Measurements from ENCODE around the gene ENDOG.

ENDOG gene

DNA sequence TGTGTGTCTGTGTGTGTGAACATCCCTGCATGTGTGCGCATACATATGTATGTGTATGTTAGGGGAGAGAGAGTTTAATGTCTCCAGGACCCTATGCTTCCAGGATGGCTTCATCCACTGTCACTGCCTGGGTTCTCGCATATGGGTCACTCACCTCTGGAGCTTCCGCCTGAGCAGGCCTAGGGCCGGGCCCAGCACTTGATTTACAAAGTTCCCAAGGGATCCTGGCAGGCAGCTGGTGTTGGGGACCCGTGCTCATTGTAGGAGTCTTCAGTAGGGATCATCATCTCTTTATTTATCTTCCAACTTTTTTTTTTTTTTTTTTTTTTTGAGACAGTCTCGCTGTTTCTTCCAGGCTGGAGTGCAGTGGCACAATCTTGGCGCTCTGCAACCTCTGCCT lies 18.2 kb upstream of the ENDOG start:
- no peak for DNase-seq (ENCODE audit: low spot score)

DNA sequence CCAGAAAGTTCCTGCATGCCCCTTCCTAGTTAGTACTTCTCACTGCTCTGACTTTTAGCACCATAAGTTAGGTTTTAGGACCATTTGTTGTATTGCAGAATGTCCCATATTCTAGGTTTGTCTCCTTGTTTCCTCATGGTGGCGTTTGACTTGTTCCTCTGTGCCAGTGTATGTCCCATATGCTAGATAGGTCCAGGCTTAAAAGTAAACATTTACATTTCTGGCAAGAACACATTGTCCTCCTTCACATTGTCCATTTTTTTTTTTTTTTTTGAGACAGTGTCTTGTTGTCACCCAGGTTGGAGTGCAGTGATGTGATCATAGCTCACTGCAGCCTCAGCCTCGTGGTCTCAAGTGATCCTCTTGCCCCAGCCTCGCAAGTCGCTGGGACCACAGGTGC lies 15.8 kb upstream of the ENDOG start:
- no peak for DNase-seq (ENCODE audit: low spot score)

DNA sequence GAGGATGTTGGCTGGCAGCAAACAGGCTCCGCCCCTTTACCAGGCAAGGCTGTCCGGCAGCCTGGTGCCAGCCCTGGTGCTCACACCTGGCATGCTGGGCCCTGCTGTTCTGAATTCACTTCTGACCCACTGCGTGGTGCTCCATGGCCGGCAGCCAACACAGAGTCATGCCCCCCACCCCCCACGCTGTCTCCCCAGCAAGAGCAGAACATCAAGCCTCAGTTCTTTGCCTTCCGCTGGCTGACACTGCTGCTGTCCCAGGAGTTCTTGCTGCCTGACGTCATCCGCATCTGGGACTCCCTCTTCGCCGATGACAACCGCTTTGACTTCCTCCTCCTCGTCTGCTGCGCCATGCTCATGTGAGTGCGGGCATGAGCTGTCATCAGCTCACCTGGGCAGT lies 12.6 kb upstream of the ENDOG start:
- DNase-seq (ENCODE audit: low spot score): no peak

DNA sequence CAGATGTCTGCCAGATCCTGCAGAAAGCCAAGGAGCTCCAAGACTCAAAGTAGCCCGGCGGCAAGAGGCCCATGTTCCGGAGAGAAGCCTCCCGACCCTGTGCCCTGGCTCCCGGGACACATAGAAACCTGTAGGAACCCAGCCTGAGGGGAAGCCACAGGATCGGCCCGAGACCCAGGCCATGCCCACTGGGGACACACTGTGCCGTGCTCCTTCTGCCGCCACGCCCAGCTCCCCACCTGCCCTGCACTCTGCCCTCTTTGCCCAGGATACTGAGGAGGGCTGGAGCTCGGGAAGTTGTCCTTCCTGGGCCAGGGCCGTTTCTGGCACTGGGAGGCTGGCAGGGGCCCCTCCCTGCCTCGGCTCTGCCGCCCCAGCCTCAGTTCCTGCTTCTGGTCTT lies 10.5 kb upstream of the ENDOG start:
- DNase-seq (ENCODE audit: low spot score): no peak

DNA sequence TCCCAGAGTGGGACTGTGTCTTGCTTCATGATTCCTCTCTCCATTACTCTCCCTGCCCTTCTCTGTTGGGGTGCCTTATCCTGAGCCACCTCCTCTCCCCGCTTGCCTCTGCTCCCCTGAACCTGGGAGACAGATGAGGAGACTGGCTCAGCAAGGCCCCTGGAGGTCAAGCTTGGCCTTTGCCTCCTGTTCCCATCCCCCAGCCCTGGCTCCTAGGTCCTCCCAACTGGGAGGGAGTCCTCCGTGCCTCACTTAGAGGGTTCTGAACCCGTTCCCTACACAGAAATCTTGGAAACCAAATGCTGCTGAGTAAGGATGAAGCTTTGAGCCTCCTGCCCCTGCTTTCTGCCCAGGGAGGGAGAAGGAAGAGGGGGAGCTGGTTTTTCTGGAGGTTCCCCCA lies 9.8 kb upstream of the ENDOG start:
- no peak for DNase-seq (ENCODE audit: low spot score)

DNA sequence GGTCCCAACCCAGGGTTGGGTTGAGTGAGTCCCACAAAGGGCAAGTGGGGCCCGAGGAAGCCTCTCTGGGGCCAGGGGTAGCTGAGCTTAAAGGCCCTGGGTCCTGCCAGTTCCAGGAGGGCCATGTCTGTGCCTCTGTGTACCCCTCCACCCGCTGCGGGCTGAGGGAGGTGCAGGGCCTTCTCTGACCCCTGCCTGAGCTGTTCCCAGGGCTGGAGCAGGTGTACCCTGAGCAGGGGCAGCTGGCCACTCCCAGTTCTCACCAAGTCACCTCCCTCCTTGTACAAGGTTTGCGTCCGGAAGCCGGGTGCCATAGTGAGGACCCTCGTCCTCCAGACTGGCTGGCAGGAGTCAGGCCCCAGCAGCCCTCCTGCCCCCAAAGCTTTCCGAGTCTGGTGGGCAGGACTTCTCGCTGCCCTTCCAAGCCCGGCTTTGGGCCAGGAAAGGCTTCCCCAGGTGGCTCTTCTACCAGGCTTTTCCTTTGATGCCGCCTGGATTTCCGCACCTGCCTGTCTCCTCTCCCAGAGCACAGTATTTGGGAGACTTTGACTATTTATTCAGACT lies 9.2 kb upstream of the ENDOG start:
- no peak for DNase-seq (ENCODE audit: low spot score)

DNA sequence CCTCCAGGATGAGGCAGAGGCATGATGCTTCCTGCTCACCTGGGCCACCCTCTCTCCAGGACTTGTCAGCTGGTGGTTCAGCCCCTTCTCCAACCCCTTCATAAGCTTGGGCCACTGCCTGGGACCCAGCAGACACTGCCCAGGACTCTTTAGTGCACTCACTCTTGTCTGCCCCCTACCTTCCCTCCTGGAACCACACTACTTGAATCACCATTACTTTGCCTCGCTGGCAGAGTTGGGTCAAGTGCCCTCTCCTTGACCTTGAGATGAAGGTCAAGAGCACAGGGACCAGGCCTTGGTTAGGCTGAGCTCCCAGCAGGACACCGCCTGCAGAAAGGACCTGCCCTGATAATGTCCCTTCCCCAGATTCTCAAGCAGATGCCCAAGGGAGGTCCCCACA lies 8.5 kb upstream of the ENDOG start:
- no peak for DNase-seq (ENCODE audit: low spot score)

DNA sequence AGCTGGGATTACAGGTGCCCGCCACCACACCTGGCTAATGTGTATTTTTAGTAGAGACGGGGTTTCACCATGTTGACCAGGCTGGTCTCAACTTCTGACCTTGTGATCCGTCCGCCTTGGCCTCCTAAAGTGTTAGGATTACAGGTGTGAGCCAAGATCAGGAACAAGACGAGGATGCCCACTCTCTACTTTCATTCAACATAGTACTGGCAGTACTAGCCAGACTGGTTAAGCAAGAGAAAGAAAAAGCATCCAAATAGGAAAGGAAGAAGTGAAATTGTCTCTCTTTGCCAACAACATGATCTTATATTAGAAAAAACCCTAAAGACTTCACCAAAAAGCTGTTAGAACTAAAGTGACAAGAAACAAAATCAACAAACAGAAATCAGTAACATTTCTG lies 7.4 kb upstream of the ENDOG start:
- no peak for DNase-seq (ENCODE audit: low spot score)

DNA sequence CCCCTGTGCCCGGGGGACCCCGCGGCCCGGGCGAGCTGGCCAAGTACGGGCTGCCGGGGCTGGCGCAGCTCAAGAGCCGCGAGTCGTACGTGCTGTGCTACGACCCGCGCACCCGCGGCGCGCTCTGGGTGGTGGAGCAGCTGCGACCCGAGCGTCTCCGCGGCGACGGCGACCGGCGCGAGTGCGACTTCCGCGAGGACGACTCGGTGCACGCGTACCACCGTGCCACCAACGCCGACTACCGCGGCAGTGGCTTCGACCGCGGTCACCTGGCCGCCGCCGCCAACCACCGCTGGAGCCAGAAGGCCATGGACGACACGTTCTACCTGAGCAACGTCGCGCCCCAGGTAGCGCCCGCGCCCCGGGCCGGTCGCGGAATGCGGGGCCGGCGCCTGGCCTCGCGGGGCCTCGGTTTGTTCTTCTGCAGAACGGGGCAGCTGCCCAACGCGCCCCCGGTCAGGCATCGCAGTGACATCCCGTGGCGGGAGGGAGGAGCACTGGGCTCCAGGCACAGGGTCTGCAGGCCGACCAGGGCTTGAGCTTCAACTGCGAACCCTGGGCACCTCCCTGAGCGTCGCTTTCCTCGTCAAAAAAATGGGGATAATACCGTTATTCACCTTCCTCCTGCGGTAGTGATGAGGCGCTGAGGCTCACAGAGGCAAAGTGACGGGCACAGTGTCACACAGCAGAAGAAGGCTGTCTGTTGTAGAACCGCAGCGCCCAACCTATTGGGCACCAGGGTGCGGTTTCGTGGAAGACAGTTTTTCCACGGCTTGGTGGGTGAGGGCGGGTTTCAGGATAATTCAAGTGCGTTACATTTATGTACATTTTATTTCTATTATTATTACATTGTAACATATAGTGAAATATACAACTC lies 777 bp downstream of the ENDOG start:
- peak; percentile 28 for DNase-seq (ENCODE audit: low spot score)

DNA sequence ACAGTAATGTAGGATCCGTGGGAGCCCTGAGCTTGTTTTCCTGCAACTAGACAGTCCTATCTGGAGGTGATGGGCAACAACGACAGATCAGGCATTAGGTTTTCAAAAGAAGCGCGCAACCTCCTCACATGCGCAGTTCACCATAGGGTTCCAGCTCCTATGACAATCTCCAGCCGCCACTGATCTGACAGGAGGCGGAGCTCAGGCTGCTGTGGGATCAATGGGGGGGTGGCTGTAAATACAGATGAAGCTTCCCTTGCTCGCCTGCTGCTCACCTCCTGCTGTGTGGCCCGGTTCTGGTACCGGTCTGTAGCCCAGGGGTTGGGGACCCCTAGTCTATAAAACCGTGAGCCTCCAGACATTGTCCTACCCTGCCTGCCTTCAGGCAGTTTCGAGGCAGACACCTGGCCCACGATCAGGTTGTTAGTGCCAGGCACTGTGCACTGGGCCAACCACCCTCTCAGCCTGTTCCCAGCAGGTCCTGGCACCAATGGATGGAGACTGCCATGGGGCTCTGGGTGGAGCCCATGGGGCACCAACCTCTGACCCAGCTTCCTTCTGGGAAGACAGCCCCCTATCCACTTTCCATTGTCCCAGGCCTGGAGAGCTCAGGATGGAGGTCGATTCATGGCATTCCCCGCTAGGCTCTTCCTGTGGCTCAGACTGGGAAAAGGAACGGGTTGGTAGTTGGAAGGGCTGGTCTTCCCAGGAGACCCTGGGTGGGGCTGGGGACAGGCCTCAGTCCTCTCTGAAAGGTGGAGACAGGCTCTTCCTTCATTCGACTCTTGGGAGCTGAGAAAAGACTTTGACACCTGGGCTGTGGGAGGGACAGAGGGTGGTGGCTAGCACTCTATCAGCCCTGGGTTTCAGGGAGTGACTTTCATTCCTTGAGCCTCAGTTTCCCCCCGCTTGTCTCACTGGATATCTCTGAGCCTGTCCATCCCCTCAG lies 1.7 kb downstream of the ENDOG start:
- peak; percentile 58 for DNase-seq (ENCODE audit: low spot score)

DNA sequence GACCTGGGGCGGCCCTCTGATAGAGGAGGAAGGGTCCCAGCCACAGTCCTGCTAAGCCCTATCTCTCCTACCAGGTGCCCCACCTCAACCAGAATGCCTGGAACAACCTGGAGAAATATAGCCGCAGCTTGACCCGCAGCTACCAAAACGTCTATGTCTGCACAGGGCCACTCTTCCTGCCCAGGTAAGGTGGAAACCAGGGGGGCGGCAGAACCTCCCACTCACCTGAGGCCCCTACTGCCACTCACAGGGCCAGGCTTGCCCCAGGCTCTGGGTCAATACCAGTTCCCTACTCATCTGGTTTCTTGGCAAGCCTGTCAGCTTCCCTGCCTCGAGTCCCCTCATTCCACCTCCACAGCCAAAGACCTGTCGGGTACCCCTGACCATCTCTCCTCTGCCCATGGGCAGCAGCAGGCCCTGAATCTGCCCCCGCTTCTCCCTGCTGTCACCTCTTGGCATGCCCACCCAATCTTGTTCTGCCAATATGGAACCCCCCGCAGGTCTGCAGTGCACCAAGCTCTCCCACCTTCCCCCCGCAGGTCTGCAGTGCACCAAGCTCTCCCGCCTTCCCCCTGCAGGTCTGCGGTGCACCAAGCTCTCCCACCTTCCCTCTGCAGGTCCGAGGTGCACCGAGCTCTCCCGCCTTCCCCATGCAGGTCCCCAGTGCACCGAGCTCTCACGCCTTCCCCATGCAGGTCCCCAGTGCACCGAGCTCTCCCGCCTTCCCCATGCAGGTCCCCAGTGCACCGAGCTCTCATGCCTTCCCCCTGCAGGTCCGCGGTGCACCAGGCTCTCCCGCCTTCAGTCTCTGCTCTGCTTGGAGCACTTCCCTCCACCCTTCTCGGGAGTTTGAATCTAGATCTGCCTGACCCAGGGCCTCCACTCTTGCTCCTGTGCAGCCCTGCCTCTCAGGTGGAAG lies 2.6 kb downstream of the ENDOG start:
- no peak for DNase-seq (ENCODE audit: low spot score)

DNA sequence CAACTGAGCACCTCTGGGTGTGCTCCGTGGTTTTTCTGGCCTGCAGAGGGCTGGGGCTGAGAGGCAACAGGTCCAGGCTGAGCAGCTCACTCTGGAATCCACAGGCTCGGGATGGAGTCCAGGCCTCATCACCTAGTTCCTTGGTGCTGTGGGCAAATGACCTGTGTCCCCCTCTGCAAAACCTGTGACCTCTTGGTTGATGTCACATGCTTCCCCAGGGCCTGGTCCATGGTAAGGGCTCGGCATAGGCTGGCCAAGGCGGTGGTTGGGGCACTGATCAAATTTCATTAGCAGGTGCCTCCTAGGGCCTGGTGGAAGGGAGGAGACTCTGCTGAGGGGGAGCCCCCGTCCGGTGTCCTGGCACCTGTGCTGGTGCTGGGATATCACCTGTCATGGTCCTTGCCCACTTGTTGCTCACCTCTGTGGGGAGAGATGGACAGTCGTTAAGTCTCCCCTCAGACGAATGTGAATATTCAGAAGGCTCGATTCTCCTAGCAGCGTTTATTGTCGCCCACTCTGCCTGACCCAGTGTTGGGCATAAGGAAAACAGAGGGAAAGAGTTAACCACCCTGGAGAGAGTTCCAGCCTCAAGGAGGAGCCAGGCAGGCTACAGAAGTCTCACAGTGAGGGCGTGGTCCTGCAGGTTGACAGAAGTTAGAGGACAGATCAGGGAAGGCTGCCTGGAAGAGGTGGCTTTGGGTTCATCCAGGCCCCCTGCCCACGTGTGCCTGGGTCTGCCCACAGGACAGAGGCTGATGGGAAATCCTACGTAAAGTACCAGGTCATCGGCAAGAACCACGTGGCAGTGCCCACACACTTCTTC lies 3.5 kb downstream of the ENDOG start:
- DNase-seq (ENCODE audit: low spot score): no peak

DNA sequence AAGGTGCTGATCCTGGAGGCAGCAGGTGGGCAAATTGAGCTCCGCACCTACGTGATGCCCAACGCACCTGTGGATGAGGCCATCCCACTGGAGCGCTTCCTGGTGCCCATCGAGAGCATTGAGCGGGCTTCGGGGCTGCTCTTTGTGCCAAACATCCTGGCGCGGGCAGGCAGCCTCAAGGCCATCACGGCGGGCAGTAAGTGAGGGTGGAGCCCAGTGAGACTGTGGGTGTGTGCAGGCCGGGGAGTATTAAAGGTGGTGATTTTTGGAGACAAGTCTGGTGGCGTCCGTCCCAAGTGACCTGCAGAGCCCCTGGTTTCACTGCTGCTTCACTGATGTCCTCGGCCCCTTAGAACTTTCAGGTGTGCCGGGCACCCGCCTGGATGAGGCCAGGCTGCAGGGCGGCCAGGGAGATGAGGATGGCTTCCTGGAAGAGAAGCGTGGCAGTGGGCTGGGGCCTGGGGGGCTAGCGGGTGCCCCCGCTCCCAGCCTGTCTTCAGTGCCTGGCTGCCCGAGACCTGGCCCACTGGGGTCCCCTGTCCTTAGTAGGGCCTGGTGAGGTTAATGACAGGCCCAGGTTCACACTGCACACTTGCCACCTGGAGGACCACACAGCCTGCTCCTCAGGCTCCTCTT lies 4.2 kb downstream of the ENDOG start:
- no peak for DNase-seq (ENCODE audit: low spot score)

DNA sequence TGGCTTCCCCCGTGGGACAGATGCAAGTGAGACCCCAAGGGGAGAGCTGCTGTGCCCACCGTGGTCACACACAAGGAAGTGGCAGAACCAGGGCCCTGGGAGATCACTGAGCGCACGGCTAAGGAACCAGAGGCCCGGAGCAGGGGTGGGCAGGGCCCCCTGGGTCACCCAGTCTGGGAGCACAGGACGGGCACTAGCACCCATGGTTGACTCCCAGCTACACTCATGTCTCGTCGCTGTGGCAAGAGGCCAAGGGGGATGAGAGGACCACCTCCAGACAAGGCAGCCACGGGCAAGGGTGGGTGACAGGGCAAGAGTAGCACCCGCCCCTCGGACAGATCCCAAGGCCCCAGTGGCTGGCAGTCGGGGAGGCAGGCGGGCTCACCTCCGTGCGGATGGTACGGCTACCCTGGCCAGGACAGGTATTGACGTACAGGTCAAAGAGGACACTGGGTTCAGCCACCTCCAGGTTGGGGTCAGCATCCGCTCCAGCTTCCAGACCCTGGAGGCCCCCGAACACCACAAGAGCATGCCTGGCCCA lies 5.1 kb downstream of the ENDOG start:
- DNase-seq (ENCODE audit: low spot score): no peak

DNA sequence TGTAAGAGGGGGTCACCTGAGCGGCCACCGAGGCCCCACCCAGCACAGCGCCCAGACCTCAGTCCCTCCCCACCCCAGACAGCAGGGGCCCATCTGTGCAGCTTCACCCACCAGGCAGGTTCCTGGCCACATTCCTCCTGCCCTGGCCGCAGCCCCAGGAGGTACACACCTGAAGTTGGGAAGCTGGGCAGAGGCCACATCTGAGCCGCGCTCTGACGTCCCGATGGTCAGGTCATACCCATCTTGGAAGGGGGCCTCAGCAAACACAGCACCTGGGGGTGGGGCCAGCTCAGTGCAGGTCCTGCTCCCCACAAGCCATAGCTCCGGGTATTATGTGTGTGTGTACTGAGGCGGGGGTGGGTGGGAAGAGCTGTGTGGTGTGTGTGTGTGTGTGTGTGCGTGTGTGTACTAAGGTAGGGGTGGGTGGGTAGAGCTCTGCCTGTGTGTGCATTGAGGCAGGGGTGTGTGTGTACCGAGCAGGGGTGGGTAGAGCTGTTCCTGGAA lies 5.7 kb downstream of the ENDOG start:
- no peak for DNase-seq (ENCODE audit: low spot score)

DNA sequence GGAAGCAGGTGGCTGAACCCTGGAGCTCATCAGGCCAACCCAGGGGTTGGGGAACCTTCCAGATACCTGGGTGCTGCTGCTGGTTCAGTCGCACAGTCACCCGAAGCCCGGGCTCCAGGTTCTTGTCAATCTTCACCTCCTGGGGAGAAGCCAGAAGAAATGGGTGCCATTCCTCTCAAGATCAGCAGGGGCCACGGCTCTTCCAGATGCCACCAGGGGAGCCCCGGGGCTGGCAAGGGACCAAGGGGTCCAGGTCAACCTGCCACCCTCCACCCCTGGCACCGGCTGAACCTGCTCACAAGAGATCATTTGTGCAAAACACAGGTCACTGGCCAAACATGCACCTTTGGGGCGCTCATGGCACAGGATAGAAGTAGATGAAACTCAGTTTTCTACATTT lies 6.6 kb downstream of the ENDOG start:
- no peak for DNase-seq (ENCODE audit: low spot score)

DNA sequence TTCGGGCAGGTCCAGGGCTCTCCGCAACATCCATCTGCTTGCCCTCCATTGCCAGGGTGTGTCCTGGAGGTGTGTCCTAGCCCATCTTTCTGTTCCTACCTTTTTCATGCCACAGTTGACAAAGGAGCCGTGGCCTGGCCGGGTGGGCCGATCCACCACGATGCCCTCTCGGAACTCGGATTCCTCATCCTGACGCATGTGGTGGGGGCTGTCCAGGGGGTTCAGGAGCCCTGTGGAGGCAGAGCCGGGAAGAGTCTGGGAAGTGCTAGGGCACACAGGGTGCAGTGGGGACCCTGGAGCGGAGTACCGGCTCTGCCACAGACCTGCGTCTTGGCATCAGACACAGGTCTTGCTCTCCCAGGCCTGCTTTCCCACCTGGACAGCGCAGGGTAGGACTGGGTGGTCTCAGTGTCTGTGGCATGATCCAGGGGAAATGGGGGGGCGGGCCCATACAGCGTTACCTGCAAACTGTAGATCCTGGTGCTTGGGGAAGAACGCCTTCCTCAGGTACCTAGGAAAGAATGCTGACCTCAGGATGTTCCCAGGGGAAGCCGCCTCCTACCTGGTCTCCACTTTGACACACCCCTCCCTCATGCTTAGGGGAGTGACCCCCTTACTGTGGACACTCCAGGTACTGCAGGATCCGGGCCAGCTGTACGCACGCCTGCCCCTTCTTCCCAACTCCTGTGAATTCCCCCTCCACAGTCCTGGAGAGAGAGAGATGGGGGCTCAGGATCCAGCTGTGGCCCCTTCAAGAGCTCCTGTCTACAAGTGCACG lies 7.8 kb downstream of the ENDOG start:
- DNase-seq (ENCODE audit: low spot score): no peak

DNA sequence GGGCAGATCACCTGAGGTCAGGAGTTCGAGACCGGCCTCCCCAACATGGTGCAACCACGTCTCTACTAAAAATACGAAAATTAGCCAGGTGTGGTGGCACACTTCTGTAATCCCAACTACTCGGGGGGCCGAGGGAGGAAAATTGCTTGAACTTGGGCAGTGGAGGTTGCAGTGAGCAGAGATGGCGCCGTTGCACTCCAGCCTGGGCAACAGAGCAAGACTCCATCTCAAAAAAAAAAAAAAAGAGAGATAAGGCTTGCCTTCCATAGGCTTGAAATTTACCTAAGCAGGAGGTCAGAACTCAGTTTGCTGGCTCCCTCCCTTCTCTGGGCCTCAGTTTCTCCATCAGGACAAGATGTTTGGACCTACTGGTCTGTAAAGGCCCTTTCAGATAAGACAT lies 10.0 kb downstream of the ENDOG start:
- no peak for DNase-seq (ENCODE audit: low spot score)

All from AG08395 (cell line).